Measurements from ENCODE around the gene TRPC1.

Gene TRPC1

GRCh38 chr3:142754494-142754893 lies 30.7 kb downstream of the TRPC1 start:
- H3K36me3 ChIP-seq (ENCODE audit: control insufficient read depth, low read depth, low read length), result no peaks in the 10 kb centered on the region
- no peaks in the 10 kb centered on the region for H3K9me3 ChIP-seq (ENCODE audit: control insufficient read depth, low read depth, low read length)
- no peaks in the 10 kb centered on the region for H3K4me1 ChIP-seq (ENCODE audit: control insufficient read depth, low read depth, low read length)
- H3K27ac ChIP-seq (ENCODE audit: low read length), result no peak overlapping the region
- H3K4me3 ChIP-seq (ENCODE audit: low read length), result no peak overlapping the region
- H3K27me3 ChIP-seq (ENCODE audit: control insufficient read depth, insufficient read depth, low read length), result no peaks in the 10 kb centered on the region
- no peak overlapping the region for H3K9ac ChIP-seq (ENCODE audit: low read length)

DNA sequence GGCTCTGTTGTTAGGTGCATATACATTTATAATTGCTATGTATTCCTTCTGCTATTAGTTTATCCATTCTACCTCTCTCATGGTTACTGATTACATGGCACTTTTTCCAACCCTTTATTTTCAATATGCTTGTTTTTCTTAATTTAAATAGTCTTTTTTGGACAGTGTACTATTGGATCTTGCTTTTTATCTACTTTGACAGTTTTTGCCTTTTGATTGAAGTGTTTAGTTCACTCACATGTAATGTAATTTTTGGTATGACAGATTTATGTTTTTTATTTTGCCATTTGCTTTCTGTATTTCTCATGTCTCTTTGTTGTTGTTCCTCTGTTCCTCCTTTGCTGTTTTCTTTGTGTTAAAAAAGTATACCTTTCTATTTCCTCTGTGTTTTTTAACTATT lies 44.5 kb downstream of the TRPC1 start:
- Histone ChIP-seq H3K9ac (ENCODE audit: low read length) (no peak overlapping the region), H3K4me3 (ENCODE audit: low read length) (no peak overlapping the region), H3K27me3 (ENCODE audit: control insufficient read depth, insufficient read depth, low read length) (no peaks in the 10 kb centered on the region), H3K4me1 (ENCODE audit: control insufficient read depth, low read depth, low read length) (no peaks in the 10 kb centered on the region), H3K27ac (ENCODE audit: low read length) (no peak overlapping the region), H3K36me3 (ENCODE audit: control insufficient read depth, low read depth, low read length) (no peaks in the 10 kb centered on the region), H3K9me3 (ENCODE audit: control insufficient read depth, low read depth, low read length) (no peaks in the 10 kb centered on the region)

DNA sequence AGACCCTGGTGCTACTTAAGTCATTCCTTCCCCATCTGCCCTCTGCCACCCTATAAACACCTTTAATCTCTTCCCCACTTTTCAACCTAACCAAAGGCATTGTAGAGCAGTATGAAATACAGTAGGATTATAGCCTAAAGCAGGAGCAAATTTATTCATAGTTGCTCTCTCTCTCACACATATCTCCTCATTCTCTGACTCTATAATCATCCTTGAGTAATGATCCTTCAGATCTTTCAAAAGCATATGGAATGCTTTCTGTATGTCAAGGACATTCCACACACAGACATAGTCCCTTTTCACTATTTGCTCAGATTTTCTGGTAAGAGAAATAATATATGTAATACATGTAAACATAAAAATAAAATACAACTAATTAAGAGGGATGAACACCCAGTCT lies 54.1 kb downstream of the TRPC1 start:
- Histone ChIP-seq H3K27me3 (ENCODE audit: control insufficient read depth, insufficient read depth, low read length) (no peaks in the 10 kb centered on the region), H3K27ac (ENCODE audit: low read length) (no peak overlapping the region), H3K4me3 (ENCODE audit: low read length) (no peak overlapping the region), H3K9me3 (ENCODE audit: control insufficient read depth, low read depth, low read length) (no peaks in the 10 kb centered on the region), H3K4me1 (ENCODE audit: control insufficient read depth, low read depth, low read length) (no peaks in the 10 kb centered on the region), H3K9ac (ENCODE audit: low read length) (no peak overlapping the region), H3K36me3 (ENCODE audit: control insufficient read depth, low read depth, low read length) (no peaks in the 10 kb centered on the region)

GRCh38 chr3:142778541-142778940 lies 54.7 kb downstream of the TRPC1 start:
- Histone ChIP-seq H3K36me3 (ENCODE audit: control insufficient read depth, low read depth, low read length) (no peaks in the 10 kb centered on the region), H3K4me3 (ENCODE audit: low read length) (no peak overlapping the region), H3K27me3 (ENCODE audit: control insufficient read depth, insufficient read depth, low read length) (no peaks in the 10 kb centered on the region), H3K4me1 (ENCODE audit: control insufficient read depth, low read depth, low read length) (no peaks in the 10 kb centered on the region), H3K9ac (ENCODE audit: low read length) (no peak overlapping the region), H3K27ac (ENCODE audit: low read length) (no peak overlapping the region), H3K9me3 (ENCODE audit: control insufficient read depth, low read depth, low read length) (no peaks in the 10 kb centered on the region)

- H3K27ac ChIP-seq (ENCODE audit: low read length), result no peak overlapping the region
- H3K36me3 ChIP-seq (ENCODE audit: control insufficient read depth, low read depth, low read length), result peaks cover 2% of the 10 kb centered on the region
- H3K27me3 ChIP-seq (ENCODE audit: control insufficient read depth, insufficient read depth, low read length), result no peaks in the 10 kb centered on the region
- H3K4me1 ChIP-seq (ENCODE audit: control insufficient read depth, low read depth, low read length), result no peaks in the 10 kb centered on the region
- H3K4me3 ChIP-seq (ENCODE audit: low read length), result no peak overlapping the region
- no peaks in the 10 kb centered on the region for H3K9me3 ChIP-seq (ENCODE audit: control insufficient read depth, low read depth, low read length)
- no peak overlapping the region for H3K9ac ChIP-seq (ENCODE audit: low read length)
Observed at GRCh38 chr3:142779591-142779990, 55.8 kb downstream of the TRPC1 start.

GRCh38 chr3:142782616-142783015 lies 58.8 kb downstream of the TRPC1 start:
- Histone ChIP-seq H3K36me3 (ENCODE audit: control insufficient read depth, low read depth, low read length) (peaks cover 6% of the 10 kb centered on the region), H3K9me3 (ENCODE audit: control insufficient read depth, low read depth, low read length) (no peaks in the 10 kb centered on the region), H3K27me3 (ENCODE audit: control insufficient read depth, insufficient read depth, low read length) (no peaks in the 10 kb centered on the region), H3K9ac (ENCODE audit: low read length) (no peak overlapping the region), H3K27ac (ENCODE audit: low read length) (no peak overlapping the region), H3K4me3 (ENCODE audit: low read length) (no peak overlapping the region), H3K4me1 (ENCODE audit: control insufficient read depth, low read depth, low read length) (no peaks in the 10 kb centered on the region)

GRCh38 chr3:142784228-142784627 lies 60.4 kb downstream of the TRPC1 start:
- no peaks in the 10 kb centered on the region for H3K4me1 ChIP-seq (ENCODE audit: control insufficient read depth, low read depth, low read length)
- H3K9me3 ChIP-seq (ENCODE audit: control insufficient read depth, low read depth, low read length), result no peaks in the 10 kb centered on the region
- H3K36me3 ChIP-seq (ENCODE audit: control insufficient read depth, low read depth, low read length), result peaks cover 6% of the 10 kb centered on the region
- no peaks in the 10 kb centered on the region for H3K27me3 ChIP-seq (ENCODE audit: control insufficient read depth, insufficient read depth, low read length)
- no peak overlapping the region for H3K9ac ChIP-seq (ENCODE audit: low read length)
- H3K27ac ChIP-seq (ENCODE audit: low read length), result no peak overlapping the region
- no peak overlapping the region for H3K4me3 ChIP-seq (ENCODE audit: low read length)

DNA sequence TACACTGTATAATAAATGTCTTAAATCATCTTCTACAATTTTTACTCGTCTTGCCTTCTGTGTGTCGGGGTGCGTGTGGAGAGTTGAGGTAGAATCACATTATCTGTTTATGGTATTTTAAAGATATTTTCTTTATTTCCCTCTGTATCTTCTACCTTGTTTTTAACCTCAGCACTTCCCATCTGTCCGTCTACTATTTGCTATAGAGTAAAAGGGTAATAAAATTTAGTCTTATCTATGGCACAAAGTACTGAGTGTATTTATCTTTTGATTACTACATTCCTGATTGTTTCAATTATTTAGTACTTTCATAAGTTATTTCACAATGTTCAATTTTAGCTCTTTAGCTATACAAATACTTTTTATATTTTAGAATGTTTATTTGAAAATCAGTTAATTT lies 62.2 kb downstream of the TRPC1 start:
- H3K27me3 ChIP-seq (ENCODE audit: control insufficient read depth, insufficient read depth, low read length), result no peaks in the 10 kb centered on the region
- no peak overlapping the region for H3K9ac ChIP-seq (ENCODE audit: low read length)
- H3K27ac ChIP-seq (ENCODE audit: low read length), result no peak overlapping the region
- H3K9me3 ChIP-seq (ENCODE audit: control insufficient read depth, low read depth, low read length), result no peaks in the 10 kb centered on the region
- peaks cover 6% of the 10 kb centered on the region for H3K36me3 ChIP-seq (ENCODE audit: control insufficient read depth, low read depth, low read length)
- no peaks in the 10 kb centered on the region for H3K4me1 ChIP-seq (ENCODE audit: control insufficient read depth, low read depth, low read length)
- H3K4me3 ChIP-seq (ENCODE audit: low read length), result no peak overlapping the region

DNA sequence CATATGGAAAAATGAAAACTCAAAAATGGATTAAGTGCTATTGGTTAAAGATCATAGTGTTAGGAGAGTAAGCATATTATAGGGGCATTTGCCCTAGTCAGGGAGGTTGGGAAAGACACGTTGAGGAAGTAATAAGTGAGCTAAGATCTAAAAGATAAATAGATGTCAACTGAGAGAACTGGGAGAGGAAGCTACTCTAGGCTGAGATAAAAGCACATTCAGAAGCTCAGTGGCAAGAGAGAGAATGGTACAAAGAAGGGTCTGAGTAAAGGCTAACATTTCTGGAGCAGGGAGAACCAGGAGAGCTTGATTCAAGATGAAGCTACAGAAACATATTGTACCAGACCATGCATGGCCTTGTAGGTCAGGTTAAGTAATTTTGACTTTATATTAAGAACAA lies 63.9 kb downstream of the TRPC1 start:
- H3K9me3 ChIP-seq (ENCODE audit: control insufficient read depth, low read depth, low read length), result no peaks in the 10 kb centered on the region
- H3K4me3 ChIP-seq (ENCODE audit: low read length), result no peak overlapping the region
- no peak overlapping the region for H3K9ac ChIP-seq (ENCODE audit: low read length)
- H3K36me3 ChIP-seq (ENCODE audit: control insufficient read depth, low read depth, low read length), result peaks cover 6% of the 10 kb centered on the region
- H3K27ac ChIP-seq (ENCODE audit: low read length), result no peak overlapping the region
- H3K27me3 ChIP-seq (ENCODE audit: control insufficient read depth, insufficient read depth, low read length), result no peaks in the 10 kb centered on the region
- H3K4me1 ChIP-seq (ENCODE audit: control insufficient read depth, low read depth, low read length), result peaks cover 2% of the 10 kb centered on the region

DNA sequence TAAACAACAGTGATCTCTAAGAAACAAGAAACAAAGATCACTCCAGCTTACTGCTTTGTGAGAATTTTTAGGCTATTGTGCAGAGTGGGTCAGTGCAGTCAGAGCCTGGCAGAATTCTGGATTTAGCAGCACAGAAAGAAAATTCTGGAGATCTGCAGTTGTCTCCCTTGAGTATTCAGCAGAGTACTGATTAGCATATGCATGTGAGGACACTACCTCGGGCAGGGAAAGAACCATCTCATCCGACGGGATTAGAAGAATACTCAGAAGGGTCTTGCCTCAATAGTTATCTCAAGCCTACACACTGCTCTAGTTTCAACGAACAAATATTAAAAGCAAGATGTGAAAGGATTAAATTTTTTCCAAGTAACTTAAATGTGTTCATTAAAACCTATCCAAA lies 70.7 kb downstream of the TRPC1 start:
- Histone ChIP-seq H3K4me3 (ENCODE audit: low read length) (no peak overlapping the region), H3K9ac (ENCODE audit: low read length) (no peak overlapping the region), H3K4me1 (ENCODE audit: control insufficient read depth, low read depth, low read length) (peaks cover 14% of the 10 kb centered on the region), H3K27ac (ENCODE audit: low read length) (no peak overlapping the region), H3K9me3 (ENCODE audit: control insufficient read depth, low read depth, low read length) (no peaks in the 10 kb centered on the region), H3K27me3 (ENCODE audit: control insufficient read depth, insufficient read depth, low read length) (no peaks in the 10 kb centered on the region), H3K36me3 (ENCODE audit: control insufficient read depth, low read depth, low read length) (no peaks in the 10 kb centered on the region)

DNA sequence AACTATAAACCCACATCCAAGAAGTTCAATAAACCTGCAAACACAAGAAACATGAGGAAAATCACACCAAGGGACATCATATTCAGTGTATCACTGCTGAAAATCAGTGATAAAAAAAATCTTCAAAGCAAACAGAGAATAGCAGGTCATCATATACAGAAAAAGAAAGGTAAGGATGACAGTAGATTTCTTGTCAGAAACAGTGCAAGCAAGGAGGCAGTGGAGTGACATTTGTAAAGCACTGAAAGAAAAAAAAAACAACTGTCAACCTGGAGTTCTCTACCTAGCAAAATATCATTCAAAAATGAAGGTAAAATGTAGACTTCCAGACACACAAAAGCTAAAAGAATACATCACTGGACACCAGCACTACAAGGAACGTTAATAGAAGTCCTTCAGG lies 71.5 kb downstream of the TRPC1 start:
- Histone ChIP-seq H3K4me3 (ENCODE audit: low read length) (no peak overlapping the region), H3K9ac (ENCODE audit: low read length) (no peak overlapping the region), H3K36me3 (ENCODE audit: control insufficient read depth, low read depth, low read length) (no peaks in the 10 kb centered on the region), H3K27ac (ENCODE audit: low read length) (no peak overlapping the region), H3K4me1 (ENCODE audit: control insufficient read depth, low read depth, low read length) (peaks cover 14% of the 10 kb centered on the region), H3K9me3 (ENCODE audit: control insufficient read depth, low read depth, low read length) (no peaks in the 10 kb centered on the region), H3K27me3 (ENCODE audit: control insufficient read depth, insufficient read depth, low read length) (no peaks in the 10 kb centered on the region)

DNA sequence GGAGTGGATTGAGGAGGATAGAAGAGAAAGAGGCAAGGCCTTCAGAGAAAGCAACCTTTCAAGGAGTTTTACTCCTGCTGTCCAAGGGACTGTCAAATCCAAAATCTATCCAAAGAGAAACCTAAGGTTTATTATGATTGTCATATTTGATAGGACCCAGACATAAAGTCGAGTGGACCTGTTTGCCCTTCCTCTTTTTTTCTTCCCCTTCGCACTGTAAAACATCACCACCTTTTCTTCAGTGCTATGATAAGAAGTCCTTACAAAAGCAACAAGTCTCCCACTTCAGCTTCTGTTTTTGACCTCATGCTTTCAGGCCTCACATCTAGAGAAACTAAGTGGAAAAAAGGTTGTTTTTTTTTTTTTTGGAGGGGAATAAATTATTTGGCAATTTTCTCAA lies 73.0 kb downstream of the TRPC1 start:
- Histone ChIP-seq H3K27me3 (ENCODE audit: control insufficient read depth, insufficient read depth, low read length) (no peaks in the 10 kb centered on the region), H3K9ac (ENCODE audit: low read length) (no peak overlapping the region), H3K4me1 (ENCODE audit: control insufficient read depth, low read depth, low read length) (peaks cover 19% of the 10 kb centered on the region), H3K27ac (ENCODE audit: low read length) (no peak overlapping the region), H3K4me3 (ENCODE audit: low read length) (no peak overlapping the region), H3K9me3 (ENCODE audit: control insufficient read depth, low read depth, low read length) (no peaks in the 10 kb centered on the region), H3K36me3 (ENCODE audit: control insufficient read depth, low read depth, low read length) (no peaks in the 10 kb centered on the region)

All from iPS-18a (cell line).